SK-N-SH (cell line): ENCODE measurements around the gene MAP3K2.

Experiments
- CTCF ChIP-seq: fragments of 200-600 bp; sonication (generic); IDR thresholded peaks from 2 replicates; pipeline ENCODE4 v1.6.1; 2017; ENCODE audit warnings: antibody characterized with exemption, mild to moderate bottlenecking, moderate library complexity
- POLR2AphosphoS5 ChIP-seq: IDR thresholded peaks from 2 replicates; pipeline ENCODE4 v1.6.1; 2012; ENCODE audit warnings: low read depth, low read length
- TAF1 ChIP-seq: IDR thresholded peaks from 2 replicates; pipeline ENCODE4 v1.6.1; 2012; ENCODE audit warnings: low read depth, mild to moderate bottlenecking, low read length, moderate library complexity, borderline replicate concordance
- TF ChIP-seq, protein P1 (sequence below): IDR thresholded peaks from 2 replicates; pipeline ENCODE4 v1.4.0; 2012; ENCODE audit warnings: low read depth

DNA sequence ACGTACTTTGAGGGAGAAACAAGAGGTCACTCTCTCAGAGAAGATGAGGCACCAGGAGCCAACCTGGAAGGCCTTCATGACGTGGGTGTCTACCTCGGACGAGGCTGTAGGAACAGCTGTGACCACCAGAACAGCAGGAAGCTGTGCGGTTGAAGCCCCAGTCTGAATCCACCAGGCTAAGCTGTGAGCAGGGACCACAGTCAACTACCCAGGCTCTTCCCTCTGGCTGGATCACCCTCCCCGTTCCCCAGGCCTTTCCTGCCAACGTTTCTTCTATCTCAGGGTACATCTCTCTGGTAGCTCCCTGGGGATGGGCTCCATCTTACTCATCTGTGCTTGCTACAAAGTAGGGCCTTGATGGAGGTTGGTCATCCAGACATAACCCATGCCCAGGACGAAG is 130.9 kb downstream of the MAP3K2 start:
- TF ChIP-seq CTCF: no peak
- TF ChIP-seq TAF1: no peak
- TF ChIP-seq, protein P1, sequence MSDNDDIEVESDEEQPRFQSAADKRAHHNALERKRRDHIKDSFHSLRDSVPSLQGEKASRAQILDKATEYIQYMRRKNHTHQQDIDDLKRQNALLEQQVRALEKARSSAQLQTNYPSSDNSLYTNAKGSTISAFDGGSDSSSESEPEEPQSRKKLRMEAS: no peak
- no peak for TF ChIP-seq POLR2AphosphoS5
